NCI-H1105 (cell line): ENCODE results near the gene CCDC171.

Experiments used
- DNase-seq: peaks from one replicate; lab custom pipeline; 2025; lab: John Stamatoyannopoulos, UW

Gene CCDC171

DNA sequence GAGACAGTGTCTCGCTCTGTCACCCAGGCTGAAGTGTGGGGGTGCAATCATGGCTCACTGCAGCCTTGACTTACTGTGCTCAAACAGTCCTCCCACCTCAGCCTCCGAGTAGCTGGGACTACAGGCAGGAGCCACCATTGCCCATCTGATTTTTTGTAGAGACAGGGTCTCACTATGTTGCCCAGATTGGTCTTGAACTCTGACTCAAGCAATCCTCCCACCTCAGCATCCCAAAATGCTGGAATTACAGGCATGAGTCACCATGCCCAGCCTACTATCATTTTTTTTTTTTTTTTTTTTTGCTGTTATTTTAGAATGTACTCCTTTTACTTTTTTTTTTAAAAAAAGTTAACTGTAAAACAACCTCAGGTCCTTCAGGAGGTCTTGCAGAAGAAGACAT lies 449.0 kb downstream of the CCDC171 start:
- no peak for DNase-seq

DNA sequence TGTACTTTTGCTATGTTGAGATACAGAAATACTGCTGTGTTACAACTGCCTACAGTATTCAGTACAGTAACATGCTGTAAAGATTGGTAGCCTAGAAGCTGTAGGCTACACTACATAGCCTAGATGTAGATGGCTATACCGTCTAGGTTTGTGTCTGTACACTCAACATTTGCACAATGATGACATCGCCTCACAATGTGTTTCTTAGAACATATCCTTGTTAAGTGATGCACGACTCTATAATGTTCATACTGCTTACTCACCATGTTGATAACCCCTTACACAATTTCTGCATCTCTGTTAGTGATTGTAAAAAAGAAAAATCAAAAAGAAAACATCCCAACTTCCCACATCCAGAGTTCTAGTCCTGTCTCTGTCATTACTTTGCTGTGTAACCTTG lies 450.0 kb downstream of the CCDC171 start:
- DNase-seq = no peak

DNA sequence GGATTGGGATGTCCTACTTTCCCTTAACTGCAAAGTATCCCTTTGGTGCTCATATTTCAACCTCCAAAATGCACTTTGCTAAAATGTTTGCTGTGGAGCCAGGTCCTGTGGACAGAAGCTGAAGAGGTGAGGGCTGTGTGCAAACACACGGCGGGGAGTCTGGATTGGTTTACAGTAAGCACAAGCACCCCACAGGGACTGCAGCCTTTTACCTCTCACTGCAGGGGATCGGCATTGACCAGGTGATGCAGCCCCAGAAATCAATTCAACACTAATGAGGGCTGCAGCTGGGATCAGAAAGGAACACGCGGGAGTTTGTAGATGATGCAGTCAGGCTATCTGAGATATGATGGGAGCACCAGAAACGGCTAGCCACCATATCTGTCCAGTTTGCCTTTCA lies 450.9 kb downstream of the CCDC171 start:
- no peak for DNase-seq

DNA sequence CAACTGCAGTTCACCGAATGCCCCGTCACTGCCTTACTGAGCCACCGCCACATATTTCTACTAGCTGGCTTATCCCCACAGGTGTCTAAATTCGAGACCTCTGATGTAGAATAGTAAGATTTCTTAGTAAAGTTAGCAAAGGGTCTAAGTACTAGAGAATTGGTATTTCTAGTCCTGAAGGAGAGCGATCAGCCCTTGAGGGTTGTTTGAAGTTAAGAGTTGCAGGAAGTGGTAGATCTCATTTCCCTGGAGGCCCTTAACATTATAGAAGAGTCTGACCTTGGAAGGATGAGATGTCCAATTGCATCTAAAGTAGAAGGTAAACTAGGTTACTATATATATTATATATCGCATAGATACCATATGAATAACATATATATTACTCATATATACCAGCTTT lies 451.8 kb downstream of the CCDC171 start:
- DNase-seq = no peak

DNA sequence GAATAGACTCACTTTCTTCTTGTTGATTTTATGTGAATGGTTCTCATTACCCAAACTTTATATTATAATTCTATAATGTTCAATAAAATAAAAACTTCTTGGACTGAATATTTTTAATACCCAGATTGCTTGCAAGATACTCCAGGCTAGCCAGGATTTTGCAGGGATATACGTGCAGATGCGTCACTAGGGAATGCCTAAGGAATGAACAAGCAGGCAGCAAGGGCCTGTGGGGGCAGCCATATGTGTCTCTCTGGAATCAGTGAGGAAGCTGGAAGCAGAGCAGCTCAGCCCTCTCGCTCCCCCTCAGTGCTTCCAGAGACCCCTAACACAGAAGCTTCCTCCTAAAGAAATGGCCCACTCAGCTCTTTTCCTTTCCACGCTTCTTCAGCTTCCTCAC lies 457.4 kb downstream of the CCDC171 start:
- no peak for DNase-seq

DNA sequence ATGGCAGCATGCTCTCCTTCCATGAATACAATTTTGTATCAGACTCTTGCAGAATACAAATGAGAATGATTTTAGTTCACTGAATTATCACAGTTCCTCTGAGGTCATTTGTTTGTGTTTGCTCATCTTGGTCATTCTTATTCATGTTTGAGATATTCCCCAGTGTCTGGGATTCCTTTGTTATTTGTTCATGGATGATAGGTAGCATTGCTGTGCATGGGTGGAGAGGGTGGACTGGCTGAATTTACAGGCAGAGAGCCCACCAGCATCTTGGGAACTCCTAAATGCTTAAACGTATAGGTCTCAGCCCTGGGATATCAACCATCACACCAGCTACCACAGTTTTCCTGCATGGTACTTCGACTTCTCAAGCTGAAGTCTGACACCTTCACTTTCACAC lies 459.8 kb downstream of the CCDC171 start:
- DNase-seq = no peak

DNA sequence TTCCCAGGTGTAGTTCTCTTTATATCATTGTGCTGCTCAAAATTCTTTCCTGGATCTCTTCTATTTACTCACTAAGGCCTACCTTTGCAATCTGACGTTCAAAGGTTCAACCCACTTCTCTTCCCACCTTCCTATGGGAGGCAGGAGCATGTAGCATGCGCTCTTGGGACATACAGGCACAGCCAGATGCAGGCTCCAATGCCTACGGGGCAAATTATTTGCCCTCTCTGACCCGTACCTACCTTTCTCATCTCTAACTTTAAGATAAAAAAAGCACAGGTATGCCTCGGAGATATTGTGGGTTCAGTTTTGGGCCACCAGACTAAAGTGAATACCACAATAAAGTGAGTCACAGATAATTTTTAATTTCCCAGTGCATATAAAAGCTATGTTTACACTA lies 460.5 kb downstream of the CCDC171 start:
- no peak for DNase-seq

DNA sequence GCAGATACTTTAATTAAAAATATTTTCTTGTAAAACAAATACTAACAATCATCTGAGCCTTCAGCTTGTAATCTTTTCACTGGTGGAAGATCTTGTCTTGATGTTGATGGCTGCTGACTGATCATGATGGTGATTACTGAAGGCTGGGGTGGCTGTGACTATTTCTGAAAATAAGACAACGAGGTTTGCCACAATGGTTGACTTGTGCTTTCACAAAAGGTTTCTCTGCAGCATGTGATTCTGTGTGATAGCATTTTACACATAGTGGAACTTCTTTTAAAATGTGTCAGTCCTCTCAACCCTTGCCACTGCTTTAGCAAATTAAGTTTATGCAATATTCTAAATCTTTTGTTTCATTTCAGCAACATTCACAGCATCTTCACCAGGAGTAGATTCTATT lies 461.0 kb downstream of the CCDC171 start:
- DNase-seq = no peak

DNA sequence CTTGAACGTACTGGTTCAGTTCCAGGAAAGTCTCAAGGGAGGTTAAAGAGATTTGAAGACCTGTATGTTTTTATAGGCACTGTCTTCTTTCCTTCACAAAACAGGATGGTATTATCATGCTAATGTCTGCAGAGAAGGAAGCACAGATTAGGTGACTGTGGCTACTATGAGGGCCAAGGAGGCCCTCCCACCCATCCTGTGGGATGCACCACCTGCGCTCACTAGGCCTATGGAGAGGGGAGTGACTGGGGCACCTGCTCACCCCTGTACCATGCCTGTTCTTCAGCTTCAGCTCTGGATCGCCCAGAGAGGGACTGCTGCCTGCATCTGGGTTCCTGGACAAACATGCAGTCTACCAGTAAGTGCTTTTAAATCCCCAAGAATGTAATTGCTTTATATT lies 469.4 kb downstream of the CCDC171 start:
- DNase-seq = no peak

DNA sequence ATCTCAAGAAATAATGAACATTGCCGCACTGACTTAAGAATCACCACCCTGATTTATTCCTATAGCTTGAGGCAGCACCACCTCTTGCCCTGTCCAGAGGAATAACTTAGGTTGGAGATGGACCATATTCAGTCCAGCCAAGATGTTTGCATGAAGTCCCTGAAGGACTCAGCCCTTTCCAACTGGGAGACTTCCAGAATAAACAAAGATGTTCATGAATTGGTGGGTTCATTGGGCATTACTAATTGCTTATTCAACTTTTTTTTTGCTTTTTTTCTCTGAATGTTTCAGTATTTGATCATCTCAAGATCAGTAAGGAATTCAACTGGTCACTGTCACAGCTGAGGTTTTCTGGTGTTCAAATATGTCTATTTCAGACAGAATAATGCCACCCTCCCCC lies 470.6 kb downstream of the CCDC171 start:
- DNase-seq = no peak
